Right lobe of liver (tissue), 4 donors: ENCODE data around the gene GRWD1.

Experiments used
- CTCF ChIP-seq, 4 donors: fragments of 200-600 bp in 3 of 4; fragments of 450-650 bp in 1 of 4; IDR thresholded peaks; one replicate each; pipeline versions ENCODE4 v1.5.1 to v1.8.0; 2016 to 2022; ENCODE audit warnings: antibody characterized with exemption in 4 of 4, mild to moderate bottlenecking in 2 of 4
- POLR2A ChIP-seq: fragments of 450-650 bp; IDR thresholded peaks from one replicate; pipeline ENCODE4 v1.6.1; 2017; ENCODE audit warnings: antibody characterized with exemption, mild to moderate bottlenecking
- donor health status: DM: no; HTN: no; CAD: no.
- donor health status: DM: no; HTN: no; CAD: no.
- donor health status: DM: no; HTN: yes; CAD: no.

- TF ChIP-seq CTCF (IDR thresholded peaks at IDR 0.05) (no peak), POLR2A (no peak)
Observed at GRCh38 chr19:48454150-48454730, 8.5 kb downstream of the GRWD1 start.
